Sigmoid colon (tissue), 4 donors: ENCODE results near the gene C12orf57.

Source experiments
- EP300 ChIP-seq, 4 donors: sonication (generic); formaldehyde crosslinking; IDR thresholded peaks; one replicate each; pipeline ENCODE4 v1.6.1; 2017; ENCODE audit warnings: antibody characterized with exemption in 4 of 4
- POLR2A ChIP-seq, 2 donors: fragments of 450-650 bp; IDR thresholded peaks; one replicate each; pipeline ENCODE4 v1.6.1; 2016; ENCODE audit warnings: antibody characterized with exemption in 2 of 2, mild to moderate bottlenecking in 2 of 2, moderate library complexity in 2 of 2
- POLR2AphosphoS5 ChIP-seq, 4 donors: sonication (generic); formaldehyde crosslinking; IDR thresholded peaks; one replicate each; pipeline ENCODE4 v1.6.1; 2017; ENCODE audit warnings: antibody characterized with exemption in 4 of 4
- TF ChIP-seq, protein P1 (sequence below), 4 experiments: fragments of 450-650 bp in 3 of 4; fragments of 200-600 bp in 1 of 4; IDR thresholded peaks; one replicate each; pipeline ENCODE4 v1.5.1; 2016 to 2019; ENCODE audit warnings: antibody characterized with exemption in 4 of 4, mild to moderate bottlenecking in 3 of 4, moderate library complexity in 2 of 4

DNA sequence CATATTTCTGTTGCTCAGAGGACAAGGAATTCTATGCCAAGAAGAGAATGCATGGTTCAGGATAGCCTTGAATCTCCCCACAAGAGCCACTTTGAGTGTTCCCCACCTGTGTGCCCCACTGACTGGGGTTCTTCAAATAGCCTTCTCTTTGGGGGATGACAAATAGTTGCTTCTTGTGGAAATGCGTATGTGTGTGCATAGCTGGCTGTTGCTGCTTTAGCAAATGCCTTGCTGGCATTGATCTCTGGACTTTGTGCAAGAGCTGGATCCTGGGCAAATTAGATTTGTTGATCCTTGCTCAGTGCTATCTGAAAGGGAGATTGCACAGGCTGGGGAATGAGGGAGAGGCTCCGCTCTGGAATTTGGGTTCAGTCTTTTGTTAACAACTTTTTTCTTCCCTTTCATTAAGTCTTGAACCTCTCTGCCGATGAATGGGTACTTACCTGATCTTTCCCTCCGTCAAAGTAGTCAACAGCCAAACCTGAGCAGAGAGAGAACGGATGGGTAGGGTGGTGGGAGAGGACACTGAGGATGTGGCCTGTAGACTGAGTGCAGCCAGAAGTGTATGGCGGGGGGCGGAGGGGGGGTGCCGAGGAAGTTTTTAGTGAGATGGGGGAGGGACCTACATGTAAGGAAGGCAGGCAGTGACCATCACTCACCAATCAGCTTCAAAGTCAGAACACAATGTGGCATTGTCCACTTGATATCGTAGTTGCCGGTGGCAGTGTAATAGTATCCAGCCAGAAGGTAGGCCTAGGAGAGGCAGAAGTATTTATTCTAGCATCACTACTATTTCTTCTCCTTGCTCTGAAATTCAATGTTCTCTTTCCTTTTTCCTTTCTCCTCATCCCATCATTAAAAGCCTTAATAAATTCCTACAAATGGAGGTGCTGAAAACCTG, 37.6 kb downstream of the C12orf57 start:
- TF ChIP-seq, protein P1, sequence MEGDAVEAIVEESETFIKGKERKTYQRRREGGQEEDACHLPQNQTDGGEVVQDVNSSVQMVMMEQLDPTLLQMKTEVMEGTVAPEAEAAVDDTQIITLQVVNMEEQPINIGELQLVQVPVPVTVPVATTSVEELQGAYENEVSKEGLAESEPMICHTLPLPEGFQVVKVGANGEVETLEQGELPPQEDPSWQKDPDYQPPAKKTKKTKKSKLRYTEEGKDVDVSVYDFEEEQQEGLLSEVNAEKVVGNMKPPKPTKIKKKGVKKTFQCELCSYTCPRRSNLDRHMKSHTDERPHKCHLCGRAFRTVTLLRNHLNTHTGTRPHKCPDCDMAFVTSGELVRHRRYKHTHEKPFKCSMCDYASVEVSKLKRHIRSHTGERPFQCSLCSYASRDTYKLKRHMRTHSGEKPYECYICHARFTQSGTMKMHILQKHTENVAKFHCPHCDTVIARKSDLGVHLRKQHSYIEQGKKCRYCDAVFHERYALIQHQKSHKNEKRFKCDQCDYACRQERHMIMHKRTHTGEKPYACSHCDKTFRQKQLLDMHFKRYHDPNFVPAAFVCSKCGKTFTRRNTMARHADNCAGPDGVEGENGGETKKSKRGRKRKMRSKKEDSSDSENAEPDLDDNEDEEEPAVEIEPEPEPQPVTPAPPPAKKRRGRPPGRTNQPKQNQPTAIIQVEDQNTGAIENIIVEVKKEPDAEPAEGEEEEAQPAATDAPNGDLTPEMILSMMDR (IDR thresholded peaks at IDR 0.05): no peak
- no peak for TF ChIP-seq EP300 (IDR thresholded peaks at IDR 0.05)
- no peak for TF ChIP-seq POLR2A (IDR thresholded peaks at IDR 0.05)
- TF ChIP-seq POLR2AphosphoS5 (IDR thresholded peaks at IDR 0.05): no peak
